OCI-LY1 (cell line): Measurements from ENCODE around the gene CACNA2D3.

Experiments used
- H2AFZ ChIP-seq: fragments of 200-600 bp; sonication (generic), shearing (Covaris generic); 2 replicates; pipeline ENCODE4 v1.6.0; 2014; ENCODE audit warnings: antibody characterized with exemption, mild to moderate bottlenecking, low read length
- H3F3A ChIP-seq: fragments of 200-600 bp; sonication (generic), shearing (Covaris generic); 2 replicates; pipeline ENCODE4 v1.6.0; 2014; ENCODE audit warnings: mild to moderate bottlenecking, antibody characterized with exemption, low read length, moderate library complexity; ENCODE audit not compliant: insufficient read depth
- H3K27ac ChIP-seq: fragments of 200-600 bp; sonication (generic); 2 replicates; pipeline ENCODE4 v1.5.1; 2014; ENCODE audit warnings: low read length, mixed run types, mild to moderate bottlenecking, low read depth; ENCODE audit not compliant: poor library complexity, severe bottlenecking
- H3K27me3 ChIP-seq: fragments of 200-600 bp; sonication (generic); 2 replicates; pipeline ENCODE4 v1.6.0; 2014; ENCODE audit warnings: antibody characterized with exemption, mild to moderate bottlenecking, low read length, moderate library complexity; ENCODE audit not compliant: insufficient read depth
- H3K36me3 ChIP-seq: fragments of 200-600 bp; sonication (generic); 2 replicates; pipeline ENCODE4 v1.6.1; 2014; ENCODE audit warnings: mild to moderate bottlenecking, antibody characterized with exemption, low read length, moderate library complexity, mixed read lengths; ENCODE audit not compliant: insufficient read depth
- H3K4me1 ChIP-seq: fragments of 200-600 bp; sonication (generic); 2 replicates; pipeline ENCODE4 v1.5.1; 2014; ENCODE audit warnings: mild to moderate bottlenecking, low read length, moderate library complexity; ENCODE audit not compliant: insufficient read depth, severe bottlenecking
- H3K4me2 ChIP-seq: fragments of 200-600 bp; sonication (generic), shearing (Covaris generic); 2 replicates; pipeline ENCODE4 v1.6.1; 2014; ENCODE audit warnings: low read length
- H3K4me3 ChIP-seq: fragments of 200-600 bp; sonication (generic); 2 replicates; pipeline ENCODE4 v1.5.1; 2014; ENCODE audit warnings: low read length, low read depth, mild to moderate bottlenecking, mixed read lengths; ENCODE audit not compliant: poor library complexity, severe bottlenecking
- H3K79me2 ChIP-seq: fragments of 200-600 bp; shearing (Covaris generic); 2 replicates; pipeline ENCODE4 v1.6.1; 2016; ENCODE audit warnings: mixed run types, low read length, mixed read lengths; ENCODE audit not compliant: insufficient read depth
- H3K9ac ChIP-seq: fragments of 200-600 bp; sonication (generic), shearing (Covaris generic); 2 replicates; pipeline ENCODE4 v1.6.1; 2014; ENCODE audit warnings: mild to moderate bottlenecking, low read length, mixed read lengths
- H3K9me2 ChIP-seq: fragments of 200-600 bp; sonication (generic), shearing (Covaris generic); 2 replicates; pipeline ENCODE4 v1.6.1; 2014; ENCODE audit warnings: low read depth, mild to moderate bottlenecking, low read length, mixed read lengths
- H3K9me3 ChIP-seq: fragments of 200-600 bp; shearing (Covaris generic); 2 replicates; pipeline ENCODE4 v1.6.1; 2014; ENCODE audit warnings: low read length, mixed read lengths
- H4K20me1 ChIP-seq: fragments of 200-600 bp; sonication (generic), shearing (Covaris generic); 2 replicates; pipeline ENCODE4 v1.6.0; 2016; ENCODE audit warnings: mild to moderate bottlenecking, low read length; ENCODE audit not compliant: insufficient read depth
- EZH2 ChIP-seq: fragments of 200-600 bp; sonication (generic), shearing (Covaris generic); IDR thresholded peaks from 2 replicates; pipeline ENCODE4 v1.8.0; 2017; ENCODE audit warnings: borderline replicate concordance, mixed run types, mild to moderate bottlenecking, antibody characterized with exemption, low read length, moderate library complexity, mixed read lengths
- TF ChIP-seq, protein P1 (sequence below): fragments of 200-600 bp; sonication (generic), shearing (Covaris generic); IDR thresholded peaks from 2 replicates; pipeline ENCODE4 v1.5.1; 2017; ENCODE audit warnings: mild to moderate bottlenecking, antibody characterized with exemption, low read length, moderate library complexity, mixed read lengths

Gene CACNA2D3

DNA sequence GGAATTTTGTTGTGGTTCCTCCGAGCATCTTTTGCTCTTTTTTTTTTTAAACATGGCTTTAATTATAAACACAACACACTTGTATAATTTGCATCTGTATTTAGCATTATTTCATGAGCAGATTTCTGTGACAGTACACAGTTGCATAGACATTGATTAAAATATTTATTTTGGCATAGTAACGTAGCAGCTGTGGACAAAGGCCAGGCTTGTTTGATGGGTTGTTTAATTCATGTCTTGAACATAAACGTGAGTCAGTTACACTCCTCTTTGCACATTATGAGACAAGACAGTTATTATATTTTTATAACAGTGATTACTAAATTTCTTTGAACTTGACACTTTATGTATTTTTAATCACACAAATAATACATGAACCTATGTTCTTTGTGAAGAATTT, 182.5 kb downstream of the CACNA2D3 start:
- no peaks in the 10 kb centered on the region for H3K27me3 ChIP-seq
- no peaks in the 10 kb centered on the region for H3K4me1 ChIP-seq
- H3K4me2 ChIP-seq, result no peak overlapping the region
- no peaks in the 10 kb centered on the region for H3K9me2 ChIP-seq
- no peaks in the 10 kb centered on the region for H4K20me1 ChIP-seq
- no peak overlapping the region for H3K9ac ChIP-seq
- no peak overlapping the region for H3K4me3 ChIP-seq
- H3K9me3 ChIP-seq, result no peaks in the 10 kb centered on the region
- H3K36me3 ChIP-seq, result no peaks in the 10 kb centered on the region
- TF ChIP-seq, protein P1, sequence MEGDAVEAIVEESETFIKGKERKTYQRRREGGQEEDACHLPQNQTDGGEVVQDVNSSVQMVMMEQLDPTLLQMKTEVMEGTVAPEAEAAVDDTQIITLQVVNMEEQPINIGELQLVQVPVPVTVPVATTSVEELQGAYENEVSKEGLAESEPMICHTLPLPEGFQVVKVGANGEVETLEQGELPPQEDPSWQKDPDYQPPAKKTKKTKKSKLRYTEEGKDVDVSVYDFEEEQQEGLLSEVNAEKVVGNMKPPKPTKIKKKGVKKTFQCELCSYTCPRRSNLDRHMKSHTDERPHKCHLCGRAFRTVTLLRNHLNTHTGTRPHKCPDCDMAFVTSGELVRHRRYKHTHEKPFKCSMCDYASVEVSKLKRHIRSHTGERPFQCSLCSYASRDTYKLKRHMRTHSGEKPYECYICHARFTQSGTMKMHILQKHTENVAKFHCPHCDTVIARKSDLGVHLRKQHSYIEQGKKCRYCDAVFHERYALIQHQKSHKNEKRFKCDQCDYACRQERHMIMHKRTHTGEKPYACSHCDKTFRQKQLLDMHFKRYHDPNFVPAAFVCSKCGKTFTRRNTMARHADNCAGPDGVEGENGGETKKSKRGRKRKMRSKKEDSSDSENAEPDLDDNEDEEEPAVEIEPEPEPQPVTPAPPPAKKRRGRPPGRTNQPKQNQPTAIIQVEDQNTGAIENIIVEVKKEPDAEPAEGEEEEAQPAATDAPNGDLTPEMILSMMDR, result no peak
- TF ChIP-seq EZH2, result no peak
- H3F3A ChIP-seq, result no peaks in the 10 kb centered on the region
- no peak overlapping the region for H2AFZ ChIP-seq
- no peaks in the 10 kb centered on the region for H3K79me2 ChIP-seq
- H3K27ac ChIP-seq, result no peak overlapping the region

DNA sequence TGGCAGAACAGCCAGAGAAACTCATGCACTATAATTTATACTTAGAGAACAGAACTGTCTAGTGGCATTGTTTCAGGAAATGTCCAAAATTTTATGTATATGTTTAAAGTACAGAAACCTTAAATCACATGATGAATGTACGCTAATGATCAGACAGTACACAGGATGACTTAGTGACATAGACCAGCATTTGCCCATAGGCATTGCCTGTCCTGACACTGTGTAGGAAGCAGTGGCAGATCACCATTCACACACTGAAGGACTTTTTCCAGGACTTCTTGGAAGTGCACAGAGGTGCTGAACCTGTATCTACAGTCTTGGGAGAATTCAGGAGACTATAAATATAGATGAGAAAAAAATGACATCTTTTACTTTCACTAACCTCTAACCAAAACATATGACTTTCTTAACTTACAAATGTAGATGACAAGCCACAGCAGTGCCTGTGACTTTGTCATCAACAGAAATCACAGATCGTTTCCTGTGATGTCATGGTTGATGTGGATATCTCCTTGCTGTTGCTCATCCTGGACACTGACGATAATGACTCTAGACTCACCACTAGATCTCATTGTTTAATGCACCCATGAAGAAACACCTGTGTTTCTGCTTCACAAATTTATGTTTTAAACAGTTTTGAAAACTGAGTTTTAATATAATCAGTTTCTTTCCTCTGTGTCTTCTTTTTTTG, 183.2 kb downstream of the CACNA2D3 start:
- H3F3A ChIP-seq, result no peaks in the 10 kb centered on the region
- no peaks in the 10 kb centered on the region for H3K9me2 ChIP-seq
- no peak overlapping the region for H3K27ac ChIP-seq
- no peaks in the 10 kb centered on the region for H3K27me3 ChIP-seq
- no peaks in the 10 kb centered on the region for H3K4me1 ChIP-seq
- no peak overlapping the region for H2AFZ ChIP-seq
- no peak for TF ChIP-seq EZH2
- TF ChIP-seq, protein P1, result no peak
- no peak overlapping the region for H3K4me2 ChIP-seq
- H3K36me3 ChIP-seq, result no peaks in the 10 kb centered on the region
- no peaks in the 10 kb centered on the region for H3K9me3 ChIP-seq
- H4K20me1 ChIP-seq, result no peaks in the 10 kb centered on the region
- no peaks in the 10 kb centered on the region for H3K79me2 ChIP-seq
- H3K4me3 ChIP-seq, result no peak overlapping the region
- no peak overlapping the region for H3K9ac ChIP-seq

DNA sequence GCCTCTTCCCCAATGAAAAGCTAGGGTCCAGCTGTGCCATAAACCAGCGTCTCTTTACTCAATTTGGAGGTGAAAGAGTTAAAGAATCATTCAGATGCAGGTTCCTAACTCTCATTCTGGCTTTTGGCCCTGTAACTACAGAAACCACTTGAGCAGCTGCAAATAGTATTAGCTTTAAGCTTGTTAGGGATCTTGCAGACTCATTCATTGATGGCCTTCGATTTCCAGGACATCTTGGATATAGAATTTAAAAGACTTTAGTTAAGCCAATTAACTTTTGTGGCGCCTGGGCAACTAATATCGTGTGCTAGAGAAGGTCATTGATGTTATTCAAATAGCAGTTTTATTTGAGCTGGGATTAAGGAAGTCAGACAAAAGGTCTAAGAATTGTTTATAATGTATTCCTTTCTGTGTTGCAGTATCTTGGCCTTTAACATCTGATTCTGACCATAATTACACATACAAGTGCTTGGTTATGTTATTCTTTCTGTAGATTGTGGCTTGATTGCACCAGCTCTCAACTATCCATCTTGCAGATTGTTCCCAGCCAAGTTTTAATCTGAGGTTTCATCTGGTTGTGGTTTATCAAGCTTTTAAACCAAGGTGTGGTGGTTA, 185.3 kb downstream of the CACNA2D3 start:
- no peak for TF ChIP-seq EZH2
- TF ChIP-seq, protein P1, result no peak
- Histone ChIP-seq H3F3A (no peaks in the 10 kb centered on the region), H3K27ac (no peak overlapping the region), H3K9me2 (no peaks in the 10 kb centered on the region), H3K4me3 (no peak overlapping the region), H3K9me3 (no peaks in the 10 kb centered on the region), H3K4me2 (no peak overlapping the region), H3K9ac (no peak overlapping the region), H3K4me1 (no peaks in the 10 kb centered on the region), H3K27me3 (no peaks in the 10 kb centered on the region), H4K20me1 (no peaks in the 10 kb centered on the region), H2AFZ (no peak overlapping the region), H3K36me3 (no peaks in the 10 kb centered on the region), H3K79me2 (no peaks in the 10 kb centered on the region)
